Liver (tissue), 9 donors: ENCODE measurements around the gene SPRY2. TPM values are rescaled to one million over a fixed set of nuclear protein-coding genes. Genes with fewer than 3 reads are reported as not detected.

ENCODE experiments used
- DNase-seq: peaks from one replicate; pipeline ENCODE4 v3.0.0-alpha.2; 2017; ENCODE audit warnings: low spot score
- H3K27ac ChIP-seq, 2 donors: one replicate each; pipeline ENCODE4 v1.7.0; 2013; ENCODE audit warnings: inconsistent platforms in 2 of 2, low read length in 2 of 2, control low read depth in 1 of 2, low read depth in 1 of 2, mild to moderate bottlenecking in 1 of 2
- H3K27me3 ChIP-seq, 4 donors: one replicate each; pipeline versions ENCODE4 v1.6.1 to v1.7.0; 2013; ENCODE audit warnings: low read length in 3 of 4, inconsistent platforms in 1 of 4, mild to moderate bottlenecking in 1 of 4, moderate library complexity in 1 of 4; ENCODE audit not compliant: control insufficient read depth in 4 of 4, insufficient read depth in 4 of 4
- H3K36me3 ChIP-seq, 4 donors: one replicate each; pipeline versions ENCODE4 v1.6.1 to v1.7.0; 2013; ENCODE audit warnings: low read length in 3 of 4, mild to moderate bottlenecking in 3 of 4, low read depth in 1 of 4, moderate library complexity in 1 of 4; ENCODE audit not compliant: control insufficient read depth in 4 of 4, insufficient read depth in 3 of 4
- H3K4me1 ChIP-seq, 4 donors: one replicate each; pipeline versions ENCODE4 v1.6.1 to v1.7.0; 2013; ENCODE audit warnings: low read length in 3 of 4, mild to moderate bottlenecking in 3 of 4, moderate library complexity in 1 of 4; ENCODE audit not compliant: control insufficient read depth in 4 of 4, insufficient read depth in 4 of 4
- H3K4me3 ChIP-seq, 3 donors: one replicate each; pipeline versions ENCODE4 v1.6.1 to v1.7.0; 2013; ENCODE audit warnings: low read length in 3 of 3, control low read depth in 1 of 3, low read depth in 1 of 3, mild to moderate bottlenecking in 1 of 3
- H3K9ac ChIP-seq, 2 donors: one replicate each; pipeline ENCODE4 v1.7.0; 2013; ENCODE audit warnings: low read length in 2 of 2, mild to moderate bottlenecking in 2 of 2, moderate library complexity in 2 of 2, control low read depth in 1 of 2, low read depth in 1 of 2
- H3K9me3 ChIP-seq, 4 donors: one replicate each; pipeline versions ENCODE4 v1.6.1 to v1.7.0; 2013; ENCODE audit warnings: low read length in 3 of 4; ENCODE audit not compliant: control insufficient read depth in 4 of 4
- CTCF ChIP-seq: fragments of 150-350 bp; IDR thresholded peaks from 2 replicates; pipeline ENCODE4 v1.5.1; 2017; ENCODE audit warnings: improper control_type of control experiment, low read depth, low read length; ENCODE audit not compliant: missing input control
- EGR1 ChIP-seq, 2 donors: IDR thresholded peaks; 2 replicates each; pipeline ENCODE4 v1.6.1; 2016 to 2018; ENCODE audit warnings: antibody characterized with exemption in 2 of 2, low read depth in 2 of 2
- FOXA1 ChIP-seq: IDR thresholded peaks from 2 replicates; pipeline ENCODE4 v1.6.1; 2016; ENCODE audit warnings: antibody characterized with exemption
- FOXA2 ChIP-seq: IDR thresholded peaks from 2 replicates; pipeline ENCODE4 v1.6.1; 2016; ENCODE audit warnings: antibody characterized with exemption
- GABPA ChIP-seq, 2 donors: IDR thresholded peaks in 1 of 2; conservative IDR thresholded peaks in 1 of 2; 2 replicates each; pipeline ENCODE4 v1.6.1; 2016; ENCODE audit warnings: antibody characterized with exemption in 2 of 2, mild to moderate bottlenecking in 1 of 2, moderate library complexity in 1 of 2
- HNF4A ChIP-seq, 2 donors: conservative IDR thresholded peaks; 2 replicates each; pipeline ENCODE4 v1.6.1; 2016; ENCODE audit warnings: antibody characterized with exemption in 2 of 2, mild to moderate bottlenecking in 2 of 2
- HNF4G ChIP-seq: IDR thresholded peaks from 2 replicates; pipeline ENCODE4 v1.6.1; 2016; ENCODE audit warnings: antibody characterized with exemption
- NR2F2 ChIP-seq: IDR thresholded peaks from 2 replicates; pipeline ENCODE4 v1.6.1; 2016; ENCODE audit warnings: antibody characterized with exemption
- RAD21 ChIP-seq, 2 donors: IDR thresholded peaks; 2 replicates each; pipeline ENCODE4 v1.6.1; 2016; ENCODE audit warnings: antibody characterized with exemption in 2 of 2, mild to moderate bottlenecking in 2 of 2
- RXRA ChIP-seq, 2 donors: IDR thresholded peaks; 2 replicates each; pipeline ENCODE4 v1.6.1; 2017 to 2018; ENCODE audit warnings: antibody characterized with exemption in 2 of 2, mild to moderate bottlenecking in 1 of 2
- TAF1 ChIP-seq: conservative IDR thresholded peaks from 2 replicates; pipeline ENCODE4 v1.6.1; 2016; ENCODE audit warnings: antibody characterized with exemption, mild to moderate bottlenecking
- YY1 ChIP-seq: IDR thresholded peaks from 2 replicates; pipeline ENCODE4 v1.6.1; 2016; ENCODE audit warnings: antibody characterized with exemption, mild to moderate bottlenecking
- ZBTB33 ChIP-seq: IDR thresholded peaks from 2 replicates; pipeline ENCODE4 v1.6.1; 2016; ENCODE audit warnings: antibody characterized with exemption
- WGBS: extraction: QIAGEN DNeasy Blood & Tissue Kit; methylation state at CpG from one replicate; pipeline ENCODE4 v1.1.7; 2013; 5-methylcytosine and 5-hydroxymethylcytosine counted together
- polyA plus RNA-seq, 2 donors: library from polyadenylated mRNA; stranded (reverse) in 1 of 2; unstranded in 1 of 2; fragments of 200-250 nt in 1 of 2; fragments of >200 nt in 1 of 2; fragmentation: Nextera tagmentation in 1 of 2; extraction: Ambion mirVana in 1 of 2; gene quantifications; one replicate each; pipeline versions ENCODE4 v1.2.1 to v1.2.3, GENCODE V29; 2013 to 2015
- total RNA-seq, 2 donors: library from RNA; depleted of rRNA; stranded (reverse); fragments of >200 nt; gene quantifications; one replicate each; pipeline ENCODE4 v1.2.3, GENCODE V29; 2014
- TF ChIP-seq, protein P1 (sequence below): IDR thresholded peaks from 2 replicates; pipeline ENCODE4 v1.6.1; 2016; ENCODE audit warnings: antibody characterized with exemption, mild to moderate bottlenecking
- donor health status: healthy.
- donor health status: healthy.
- donor health status: healthy.
- donor health status: healthy.
- donor health status: healthy.

The SPRY2 gene
- total and polyA plus RNA-seq, 4 donors: 4.8 to 20.1 (median 9.1) TPM

- H3K4me1 ChIP-seq: peaks cover 0 to 8% (median 0%) of the 10 kb centered on the region in 4 donors
- no peaks in the 10 kb centered on the region for H3K36me3 ChIP-seq
- H3K27ac ChIP-seq: no peak overlapping the region
- WGBS: 90% methylated on average over 3 of the region's 3 CpGs
- H3K9ac ChIP-seq: no peak overlapping the region
- no peaks in the 10 kb centered on the region for H3K27me3 ChIP-seq
- no peaks in the 10 kb centered on the region for H3K9me3 ChIP-seq
- H3K4me3 ChIP-seq: no peak overlapping the region
- DNase-seq: no peak
- TF ChIP-seq GABPA (IDR thresholded peaks at IDR 0.05 in 1 of 2, conservative IDR thresholded peaks at IDR 0.05 in 1 of 2) (no peak), FOXA1 (no peak), NR2F2 (no peak), ZBTB33 (no peak), HNF4G (no peak), HNF4A (conservative IDR thresholded peaks at IDR 0.05) (no peak)
These were observed 26.5 kb upstream of the SPRY2 start for GRCh38 chr13:80367473-80367872.

- peak overlapping the region in 1 of 2 donors; percentile 87 for H3K9ac ChIP-seq
- WGBS: under 1% methylated on average over 3 of the region's 3 CpGs
- TF ChIP-seq, protein P1, sequence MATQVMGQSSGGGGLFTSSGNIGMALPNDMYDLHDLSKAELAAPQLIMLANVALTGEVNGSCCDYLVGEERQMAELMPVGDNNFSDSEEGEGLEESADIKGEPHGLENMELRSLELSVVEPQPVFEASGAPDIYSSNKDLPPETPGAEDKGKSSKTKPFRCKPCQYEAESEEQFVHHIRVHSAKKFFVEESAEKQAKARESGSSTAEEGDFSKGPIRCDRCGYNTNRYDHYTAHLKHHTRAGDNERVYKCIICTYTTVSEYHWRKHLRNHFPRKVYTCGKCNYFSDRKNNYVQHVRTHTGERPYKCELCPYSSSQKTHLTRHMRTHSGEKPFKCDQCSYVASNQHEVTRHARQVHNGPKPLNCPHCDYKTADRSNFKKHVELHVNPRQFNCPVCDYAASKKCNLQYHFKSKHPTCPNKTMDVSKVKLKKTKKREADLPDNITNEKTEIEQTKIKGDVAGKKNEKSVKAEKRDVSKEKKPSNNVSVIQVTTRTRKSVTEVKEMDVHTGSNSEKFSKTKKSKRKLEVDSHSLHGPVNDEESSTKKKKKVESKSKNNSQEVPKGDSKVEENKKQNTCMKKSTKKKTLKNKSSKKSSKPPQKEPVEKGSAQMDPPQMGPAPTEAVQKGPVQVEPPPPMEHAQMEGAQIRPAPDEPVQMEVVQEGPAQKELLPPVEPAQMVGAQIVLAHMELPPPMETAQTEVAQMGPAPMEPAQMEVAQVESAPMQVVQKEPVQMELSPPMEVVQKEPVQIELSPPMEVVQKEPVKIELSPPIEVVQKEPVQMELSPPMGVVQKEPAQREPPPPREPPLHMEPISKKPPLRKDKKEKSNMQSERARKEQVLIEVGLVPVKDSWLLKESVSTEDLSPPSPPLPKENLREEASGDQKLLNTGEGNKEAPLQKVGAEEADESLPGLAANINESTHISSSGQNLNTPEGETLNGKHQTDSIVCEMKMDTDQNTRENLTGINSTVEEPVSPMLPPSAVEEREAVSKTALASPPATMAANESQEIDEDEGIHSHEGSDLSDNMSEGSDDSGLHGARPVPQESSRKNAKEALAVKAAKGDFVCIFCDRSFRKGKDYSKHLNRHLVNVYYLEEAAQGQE: no peak
- TF ChIP-seq RXRA (IDR thresholded peaks at IDR 0.05) (no peak), TAF1 (no peak), EGR1 (IDR thresholded peaks at IDR 0.05; ENCODE audit: low read depth in 2 of 2) (no peak), FOXA2 (no peak), HNF4A (conservative IDR thresholded peaks at IDR 0.05) (no peak), CTCF (peak; percentile 80), RAD21 (IDR thresholded peaks at IDR 0.05) (peak; percentile 91), YY1 (no peak)
These were observed 23.1 kb upstream of the SPRY2 start for GRCh38 chr13:80363890-80364503.

More at GRCh38 chr13:80363890-80364503, 23.1 kb upstream of the SPRY2 start:
- Histone ChIP-seq H3K4me1 (peaks cover 0 to 2% (median 0%) of the 10 kb centered on the region in 4 donors), H3K27me3 (no peaks in the 10 kb centered on the region), H3K27ac (no peak overlapping the region), H3K4me3 (peak overlapping the region in 1 of 3 donors; percentile 24), H3K9me3 (no peaks in the 10 kb centered on the region), H3K36me3 (no peaks in the 10 kb centered on the region)
- no peak for DNase-seq
